GM19239 (cell line): Measurements from ENCODE around the gene ANKRD11.
A peak's percentile ranks its signal among the peaks of the same experiment; 100 is the strongest.
"Not testable (repeated sequence)": the region's sequence is repeated elsewhere in the genome, so short reads cannot be mapped to it uniquely, and the experiment has no call there.

ENCODE experiments used
- DNase-seq: peaks from one replicate; pipeline ENCODE4 v3.0.0; 2011; ENCODE audit warnings: low spot score; ENCODE audit not compliant: insufficient read length
- FAIRE-seq: peaks from 2 replicates; lab custom pipeline; 2011; peaks lifted over from hg19 to GRCh38; lab: Jason Lieb, UNC

Gene ANKRD11

GRCh38 chr16:89261691-89262563 is 228.4 kb downstream of the ANKRD11 start:
- FAIRE-seq = no peak

GRCh38 chr16:89259901-89260300 is 230.5 kb downstream of the ANKRD11 start:
- not testable (repeated sequence) for FAIRE-seq

More at GRCh38 chr16:89261691-89262563, 228.4 kb downstream of the ANKRD11 start:
- DNase-seq = no peak

GRCh38 chr16:89257757-89258465 is 232.4 kb downstream of the ANKRD11 start:
- no peak for DNase-seq
- no peak for FAIRE-seq

More at GRCh38 chr16:89259901-89260300, 230.5 kb downstream of the ANKRD11 start:
- not testable (repeated sequence) for DNase-seq

- DNase-seq = no peak
- FAIRE-seq = no peak
These were observed 233.1 kb downstream of the ANKRD11 start for GRCh38 chr16:89257281-89257731.

GRCh38 chr16:89256651-89257254 is 233.6 kb downstream of the ANKRD11 start:
- no peak for DNase-seq
- FAIRE-seq = no peak

- DNase-seq = no peak
- FAIRE-seq = no peak
These were observed 236.6 kb downstream of the ANKRD11 start for GRCh38 chr16:89253548-89254287.

GRCh38 chr16:89248196-89248982 is 242.0 kb downstream of the ANKRD11 start:
- no peak for FAIRE-seq
- no peak for DNase-seq

GRCh38 chr16:89247734-89248075 is 242.7 kb downstream of the ANKRD11 start:
- DNase-seq, FAIRE-seq: not testable (repeated sequence)

- FAIRE-seq (peak; percentile 89), DNase-seq (peak; percentile 91)
These were observed 243.2 kb downstream of the ANKRD11 start for GRCh38 chr16:89246903-89247733.

- FAIRE-seq = no peak
- no peak for DNase-seq
These were observed 243.9 kb downstream of the ANKRD11 start for GRCh38 chr16:89246383-89246902.

GRCh38 chr16:89244754-89245153 is 245.6 kb downstream of the ANKRD11 start:
- FAIRE-seq (no peak), DNase-seq (no peak)

GRCh38 chr16:89244264-89244663 is 246.1 kb downstream of the ANKRD11 start:
- not testable (repeated sequence) for DNase-seq, FAIRE-seq

- no peak for FAIRE-seq
- no peak for DNase-seq
These were observed 246.7 kb downstream of the ANKRD11 start for GRCh38 chr16:89243664-89244063.

- FAIRE-seq (no peak), DNase-seq (no peak)
These were observed 247.6 kb downstream of the ANKRD11 start for GRCh38 chr16:89242795-89243200.

- FAIRE-seq (no peak), DNase-seq (peak; percentile 74)
These were observed 249.0 kb downstream of the ANKRD11 start for GRCh38 chr16:89241187-89242007.

- no peak for FAIRE-seq
- no peak for DNase-seq
These were observed 252.6 kb downstream of the ANKRD11 start for GRCh38 chr16:89237733-89238132.
